Upper lobe of right lung (tissue), 1 donor: Measurements from ENCODE around the gene TMTC1. TPM values are rescaled to one million over a fixed set of nuclear protein-coding genes. Genes with fewer than 3 reads are reported as not detected.
A peak's percentile ranks its signal among the peaks of the same experiment; 100 is the strongest.

Source experiments
- ATAC-seq: fragments of 200-7000 bp; cut with Tn5 transposase; one replicate; pipeline ENCODE4 v1.9.1; 2020; ENCODE audit warnings: mild to moderate bottlenecking, moderate library complexity
- DNase-seq: peaks from one replicate; pipeline ENCODE4 v3.0.0-alpha.2; 2020
- H3K27ac ChIP-seq: fragments of 200-600 bp; one replicate; pipeline ENCODE4 v1.8.0; 2022
- H3K27me3 ChIP-seq: fragments of 200-600 bp; one replicate; pipeline ENCODE4 v1.8.0; 2022; ENCODE audit warnings: mild to moderate bottlenecking
- H3K36me3 ChIP-seq: fragments of 200-600 bp; one replicate; pipeline ENCODE4 v1.8.0; 2022
- H3K4me1 ChIP-seq: fragments of 200-600 bp; one replicate; pipeline ENCODE4 v1.8.0; 2022
- H3K4me3 ChIP-seq: fragments of 200-600 bp; one replicate; pipeline ENCODE4 v1.8.0; 2022; ENCODE audit warnings: mild to moderate bottlenecking
- H3K9me3 ChIP-seq: fragments of 200-600 bp; one replicate; pipeline ENCODE4 v1.8.0; 2022
- CTCF ChIP-seq: fragments of 200-600 bp; IDR thresholded peaks from one replicate; pipeline ENCODE4 v1.8.0; 2022; ENCODE audit warnings: antibody characterized with exemption
- intact Hi-C: fragments of 100-400 bp; cut with DNase I; formaldehyde crosslinking; loops from one replicate; pipeline ENCODE4 v1.11.0; 2022
- total RNA-seq: library from RNA; stranded (reverse); fragmentation: NEBNext Ultra II Directional; extraction: Animal tissue kit (Norgen Biotek cat#: 25700); gene quantifications from one replicate; pipeline ENCODE4 v1.2.1, GENCODE V29; 2021
- donor health status: DM: no; HTN: yes; CAD: no; lungs with severe emphysema.

TMTC1 gene
- total RNA-seq, 1 donor from 2014 or later, result 37.4 TPM

- Histone ChIP-seq H3K4me3 (no peak overlapping the region), H3K4me1 (no peaks in the 10 kb centered on the region), H3K27ac (no peak overlapping the region), H3K36me3 (no peaks in the 10 kb centered on the region), H3K27me3 (no peaks in the 10 kb centered on the region), H3K9me3 (no peaks in the 10 kb centered on the region)
- intact Hi-C loops, result no loop called here
- TF ChIP-seq CTCF, result no peak
- DNase-seq (no peak), ATAC-seq (peak; percentile 54)
These were observed 21.0 kb downstream of the TMTC1 start for GRCh38 chr12:29762637-29763300.

DNA sequence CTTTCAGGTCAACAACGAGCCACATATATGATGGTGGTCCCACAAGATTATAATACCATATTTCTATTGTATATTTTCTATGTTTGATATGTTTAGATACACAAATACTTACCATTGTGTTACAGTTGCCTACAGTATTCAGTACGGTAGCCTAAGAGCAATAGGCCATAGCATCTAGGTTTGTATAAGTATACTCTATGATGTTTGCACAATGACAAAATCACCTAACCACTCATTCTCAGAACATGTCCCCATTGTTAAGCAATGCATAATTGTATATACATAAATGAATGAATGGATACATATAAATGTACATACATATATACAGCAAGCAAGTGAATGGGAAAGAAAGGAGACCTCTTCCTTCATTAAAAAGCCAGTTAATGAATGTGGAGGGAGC lies 23.8 kb downstream of the TMTC1 start:
- Histone ChIP-seq H3K36me3 (no peaks in the 10 kb centered on the region), H3K4me1 (no peaks in the 10 kb centered on the region), H3K27ac (no peak overlapping the region), H3K4me3 (no peak overlapping the region), H3K9me3 (no peaks in the 10 kb centered on the region), H3K27me3 (no peaks in the 10 kb centered on the region)
- intact Hi-C loops, result no loop called here
- TF ChIP-seq CTCF, result no peak
- ATAC-seq (no peak), DNase-seq (no peak)

DNA sequence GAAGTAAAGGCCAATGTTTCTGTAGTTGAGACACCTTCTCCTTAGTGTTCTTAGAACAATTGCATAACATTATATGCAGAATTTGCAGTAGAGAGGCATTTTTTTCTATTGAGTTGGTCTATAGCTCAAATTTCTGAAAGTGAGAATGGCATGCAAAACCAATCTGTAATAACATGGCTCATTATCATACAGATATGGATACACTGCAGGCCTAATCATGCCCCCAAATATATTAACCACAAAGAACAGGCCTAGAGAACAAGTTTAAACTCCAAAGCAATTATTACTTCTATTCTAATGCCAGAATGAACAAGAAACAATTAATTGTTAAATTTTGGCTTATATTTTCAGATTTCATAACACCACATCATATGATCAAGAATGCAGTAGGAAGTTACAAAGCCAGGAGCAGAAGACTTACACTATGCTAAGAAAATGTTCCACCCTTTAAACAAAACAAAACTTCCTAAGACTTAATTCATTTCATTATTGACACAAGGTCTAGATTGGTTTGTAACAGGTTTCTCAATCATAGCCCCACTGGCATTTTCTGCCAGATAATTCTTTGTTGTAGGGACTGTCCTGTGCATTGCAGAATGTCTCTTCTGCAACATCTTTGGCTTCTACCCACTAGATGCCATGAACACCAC lies 26.9 kb downstream of the TMTC1 start:
- H3K27me3 ChIP-seq, result no peaks in the 10 kb centered on the region
- intact Hi-C loops, result no loop called here
- no peak for DNase-seq
- no peak overlapping the region for H3K27ac ChIP-seq
- no peaks in the 10 kb centered on the region for H3K9me3 ChIP-seq
- H3K4me1 ChIP-seq, result no peaks in the 10 kb centered on the region
- no peak for TF ChIP-seq CTCF
- ATAC-seq, result no peak
- H3K36me3 ChIP-seq, result no peaks in the 10 kb centered on the region
- no peak overlapping the region for H3K4me3 ChIP-seq

DNA sequence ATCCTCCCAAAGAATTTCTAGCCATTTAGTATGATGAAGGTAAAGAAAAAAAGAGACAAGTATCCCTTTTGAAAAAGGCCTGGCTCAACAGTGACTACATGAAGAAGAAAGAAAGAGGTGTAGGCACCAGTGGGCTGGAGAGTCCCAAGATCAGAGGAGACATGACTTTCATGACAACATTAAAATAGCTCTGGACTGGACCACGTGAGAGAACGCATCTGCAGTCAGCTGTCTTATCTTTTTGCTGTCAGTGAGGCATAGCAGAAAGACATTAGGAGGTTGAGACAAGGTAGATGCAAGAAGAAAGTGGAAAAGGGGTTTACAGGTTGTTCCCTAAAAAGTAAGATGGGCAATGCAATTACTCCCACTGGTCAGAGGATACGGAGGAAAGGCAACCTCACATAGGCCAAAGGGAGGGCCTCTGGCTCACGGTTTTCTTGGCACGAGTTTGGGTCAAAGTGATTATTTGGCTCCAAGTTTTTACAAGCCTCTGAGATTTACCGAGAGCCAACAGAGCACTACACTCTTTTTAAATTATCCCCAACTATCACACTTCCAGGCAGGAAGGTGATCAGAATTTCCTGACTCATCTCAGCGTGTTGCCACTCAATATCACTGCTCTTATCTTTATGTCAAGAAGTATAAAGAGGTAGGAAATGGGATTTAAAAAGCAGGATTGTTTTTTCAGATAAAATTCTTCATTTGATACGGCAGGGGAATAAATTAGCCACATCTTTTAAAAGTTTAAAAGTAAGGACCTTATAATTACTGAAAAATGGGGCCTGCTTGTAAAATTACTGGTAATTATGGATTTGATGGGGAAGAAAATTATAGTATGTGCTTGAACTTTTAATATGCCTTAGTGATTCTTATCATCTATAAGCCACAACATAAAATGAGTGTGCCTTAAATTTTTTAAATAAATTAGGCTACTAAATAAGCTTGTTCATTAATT lies 29.2 kb downstream of the TMTC1 start:
- intact Hi-C loops, result no loop called here
- H3K36me3 ChIP-seq, result no peaks in the 10 kb centered on the region
- no peak overlapping the region for H3K4me3 ChIP-seq
- no peak for DNase-seq
- no peak overlapping the region for H3K27ac ChIP-seq
- ATAC-seq, result no peak
- H3K9me3 ChIP-seq, result no peaks in the 10 kb centered on the region
- H3K4me1 ChIP-seq, result no peaks in the 10 kb centered on the region
- H3K27me3 ChIP-seq, result no peaks in the 10 kb centered on the region
- TF ChIP-seq CTCF, result no peak

DNA sequence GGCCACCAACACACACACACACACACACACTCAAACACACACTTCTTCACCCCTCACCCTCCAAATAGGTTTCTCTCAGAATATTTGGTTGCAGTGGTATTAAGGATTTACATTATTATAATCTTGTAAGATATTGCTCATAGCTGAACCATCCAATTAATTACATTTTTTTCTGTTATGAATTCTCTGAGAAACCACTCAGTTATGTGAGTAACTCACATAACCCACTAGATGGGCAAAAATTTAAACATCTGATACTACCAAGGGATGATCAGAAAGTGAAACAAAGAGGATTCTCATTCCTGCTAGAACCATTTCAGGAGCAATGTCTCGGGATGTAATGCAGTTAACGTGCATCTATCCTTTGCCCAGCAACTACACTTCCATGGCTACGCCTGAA lies 31.6 kb downstream of the TMTC1 start:
- TF ChIP-seq CTCF, result no peak
- Histone ChIP-seq H3K9me3 (no peaks in the 10 kb centered on the region), H3K4me3 (no peak overlapping the region), H3K4me1 (no peaks in the 10 kb centered on the region), H3K27me3 (no peaks in the 10 kb centered on the region), H3K27ac (no peak overlapping the region), H3K36me3 (no peaks in the 10 kb centered on the region)
- DNase-seq, result no peak
- intact Hi-C loops, result no loop called here
- no peak for ATAC-seq
